ENCODE data around the gene STON1.
"Not testable (repeated sequence)": the region's sequence is repeated elsewhere in the genome, so short reads cannot be mapped to it uniquely, and the experiment has no call there.

Gene STON1

DNA sequence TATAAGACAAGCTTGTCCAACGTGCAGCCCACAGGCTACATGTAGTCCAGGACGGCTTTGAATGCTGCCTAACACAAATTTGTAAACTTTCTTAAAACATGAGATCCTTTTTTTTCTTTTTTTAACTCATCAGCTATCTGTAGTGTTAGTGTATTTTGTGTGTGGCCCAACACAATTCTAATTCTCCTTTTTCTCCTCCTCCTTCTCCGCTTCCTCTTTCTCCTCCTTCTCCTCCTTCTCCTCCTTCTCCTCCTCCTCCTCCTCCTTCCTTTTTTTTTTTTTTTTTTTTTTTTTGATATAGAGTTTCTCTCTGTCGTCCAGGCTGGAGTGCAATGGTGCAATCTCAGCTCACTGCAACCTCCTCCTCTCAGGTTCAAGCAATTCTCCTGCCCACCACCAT is 48.4 kb downstream of the STON1 start:
- DNase-seq: no peak

- DNase-seq: no peak
Observed at GRCh38 chr2:48583961-48584360, 54.0 kb downstream of the STON1 start.

- DNase-seq: no peak
Observed at GRCh38 chr2:48584551-48584950, 54.6 kb downstream of the STON1 start.

GRCh38 chr2:48586433-48586832 is 56.5 kb downstream of the STON1 start:
- no peak for DNase-seq

- no peak for DNase-seq
Observed at GRCh38 chr2:48587560-48587959, 57.6 kb downstream of the STON1 start.

DNA sequence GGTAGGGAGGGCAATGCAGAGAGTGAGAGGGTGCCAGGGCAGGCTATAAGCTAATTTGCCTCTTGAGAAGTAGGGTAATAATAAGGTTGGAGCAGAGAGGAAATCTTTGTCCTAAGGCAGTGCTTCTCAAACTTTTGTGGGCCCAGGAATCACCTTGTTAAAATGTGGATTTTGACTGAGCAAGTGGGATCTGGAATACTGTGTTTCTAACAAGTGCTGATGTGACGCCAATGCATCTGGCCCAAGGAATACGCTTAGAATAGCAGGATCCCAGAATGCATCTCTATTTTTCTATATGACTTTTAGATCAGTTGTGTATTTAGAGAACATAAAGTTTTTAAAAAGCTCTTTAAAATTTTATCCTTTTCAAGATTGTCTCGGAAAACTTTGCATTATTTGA is 58.0 kb downstream of the STON1 start:
- no peak for DNase-seq

GRCh38 chr2:48588745-48589144 is 58.8 kb downstream of the STON1 start:
- no peak for DNase-seq

- peak in 1 of 2 donors; percentile 8 for DNase-seq
Observed at GRCh38 chr2:48589170-48589767, 59.3 kb downstream of the STON1 start.

- DNase-seq: no peak
Observed at GRCh38 chr2:48590017-48590416, 60.1 kb downstream of the STON1 start.

GRCh38 chr2:48592067-48592466 is 62.1 kb downstream of the STON1 start:
- no peak for DNase-seq

DNA sequence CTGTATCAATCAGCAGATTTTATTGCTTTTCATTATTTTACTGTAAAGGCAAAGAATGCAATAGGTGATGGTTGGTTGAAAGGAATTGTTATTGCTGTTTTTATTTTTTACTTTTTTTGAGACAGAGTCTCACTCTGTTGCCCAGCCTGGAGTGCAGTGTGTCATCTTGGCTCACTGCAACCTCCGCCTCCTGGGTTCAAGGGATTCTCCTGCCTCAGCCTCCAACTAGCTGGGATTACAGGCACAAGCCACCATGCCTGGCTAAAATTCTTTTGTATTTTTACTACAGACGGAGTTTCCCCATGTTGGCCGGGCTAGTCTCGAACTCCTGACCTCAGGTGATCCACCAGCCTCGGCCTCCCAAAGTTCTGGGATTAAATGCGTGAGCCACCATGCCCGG is 66.8 kb downstream of the STON1 start:
- DNase-seq: not testable (repeated sequence)

DNA sequence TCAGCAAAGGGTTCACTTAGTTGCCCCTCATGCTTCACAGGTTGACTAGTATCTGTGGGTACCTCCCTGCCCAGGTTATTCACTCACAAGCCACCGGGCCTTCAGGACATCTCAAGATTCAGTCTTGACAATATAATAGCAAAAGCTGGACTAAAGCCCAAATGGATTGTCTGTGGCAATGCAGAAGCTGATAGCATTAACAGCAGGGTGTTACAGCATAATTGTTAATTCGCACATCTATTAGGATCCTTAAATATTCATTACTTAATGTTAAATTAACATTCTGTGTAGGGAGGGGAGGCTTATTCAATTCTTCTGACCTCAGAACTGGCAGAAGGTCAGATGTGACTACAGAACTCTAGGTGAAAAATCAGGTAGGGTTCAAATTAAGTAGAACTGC is 67.5 kb downstream of the STON1 start:
- DNase-seq: no peak

- DNase-seq: no peak
Observed at GRCh38 chr2:48600204-48600813, 70.4 kb downstream of the STON1 start.

DNA sequence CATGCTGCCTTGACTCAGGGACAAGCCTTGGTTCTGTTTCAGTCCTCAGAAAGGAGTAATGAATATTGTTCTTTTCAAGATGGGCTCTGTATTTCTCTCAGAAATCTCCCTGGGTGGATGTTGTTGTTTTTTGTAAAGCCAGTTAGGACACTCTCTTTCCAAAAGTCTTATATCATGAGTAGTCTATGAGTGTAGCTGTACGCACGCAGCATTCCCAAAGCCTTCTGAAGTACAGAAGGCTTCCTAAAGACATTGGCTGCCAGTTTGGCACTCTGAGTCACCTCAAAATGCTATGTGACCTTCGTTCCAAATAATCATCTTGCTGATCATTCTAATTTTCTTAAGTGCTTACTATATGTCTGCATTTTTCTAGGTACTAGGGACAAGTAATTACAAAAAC is 71.0 kb downstream of the STON1 start:
- no peak for DNase-seq

DNA sequence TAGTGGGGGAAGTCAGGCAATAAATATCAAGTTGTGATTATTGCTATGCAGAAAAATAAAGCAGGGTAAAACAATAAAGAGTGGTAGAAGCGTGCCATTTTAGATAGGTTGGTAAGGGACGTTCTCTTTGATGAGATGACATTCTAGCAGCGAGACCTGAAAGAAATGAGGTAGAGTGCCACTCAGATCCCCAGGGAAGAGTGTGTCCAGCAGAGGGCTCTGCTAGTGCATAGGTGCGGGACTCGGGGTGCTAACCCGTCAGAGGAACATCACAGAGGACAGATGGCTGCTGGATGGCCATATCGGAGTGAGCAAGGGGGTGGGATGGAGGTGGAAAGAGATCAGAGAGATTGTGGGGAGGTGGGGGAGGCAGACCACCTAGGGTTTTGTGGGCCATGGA is 71.4 kb downstream of the STON1 start:
- peak in 1 of 2 donors; percentile 9 for DNase-seq

DNA sequence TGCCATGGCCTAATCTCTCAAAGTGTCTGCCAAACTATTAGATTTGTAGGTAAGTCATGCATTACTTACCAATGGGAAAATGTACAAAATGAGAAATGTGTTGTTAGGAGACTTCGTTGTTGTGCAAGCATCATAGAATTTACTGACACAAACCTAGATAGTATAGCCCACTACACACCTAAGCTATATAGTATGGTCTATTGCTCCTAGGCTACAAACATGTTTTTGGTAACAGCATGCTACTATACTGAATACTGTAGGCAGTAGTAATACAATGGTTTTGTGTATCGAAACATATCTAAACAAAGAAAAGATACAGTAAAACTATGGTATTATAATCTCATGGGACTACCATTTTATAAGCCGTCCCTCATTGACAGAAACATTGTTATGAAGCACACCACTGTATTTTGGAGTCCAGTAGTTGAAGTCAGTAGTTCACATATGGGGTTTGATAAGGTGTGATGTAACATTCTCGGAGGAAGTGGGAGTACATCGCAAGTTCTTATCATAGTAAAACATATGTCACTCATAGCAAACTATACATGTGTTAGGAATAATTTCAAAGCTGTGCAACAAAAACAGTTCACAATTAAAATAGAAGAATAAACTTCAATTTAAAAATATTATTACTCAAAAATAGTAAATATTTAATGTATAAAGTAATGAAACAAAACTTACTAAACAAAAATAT is 75.7 kb downstream of the STON1 start:
- DNase-seq: no peak

GRCh38 chr2:48607307-48608014 is 77.5 kb downstream of the STON1 start:
- no peak for DNase-seq

DNA sequence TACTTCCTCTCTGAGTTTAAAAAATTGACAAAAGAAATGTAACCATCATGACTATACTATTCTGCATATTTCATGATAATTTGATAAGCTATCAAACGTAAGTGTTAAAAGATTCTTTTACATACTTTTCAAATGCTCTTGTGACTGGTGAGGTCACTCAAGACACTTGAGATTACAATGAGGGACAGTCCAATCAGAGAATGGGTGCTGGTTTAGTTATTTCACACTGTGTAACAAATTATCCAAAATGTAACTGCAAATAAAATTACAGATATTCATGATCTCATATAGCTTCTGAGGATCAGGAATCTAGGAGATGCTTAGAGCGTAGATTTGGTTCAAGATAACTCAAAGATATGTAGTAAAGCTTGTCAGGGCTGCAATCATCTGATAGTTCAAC is 83.3 kb downstream of the STON1 start:
- no peak for DNase-seq

DNA sequence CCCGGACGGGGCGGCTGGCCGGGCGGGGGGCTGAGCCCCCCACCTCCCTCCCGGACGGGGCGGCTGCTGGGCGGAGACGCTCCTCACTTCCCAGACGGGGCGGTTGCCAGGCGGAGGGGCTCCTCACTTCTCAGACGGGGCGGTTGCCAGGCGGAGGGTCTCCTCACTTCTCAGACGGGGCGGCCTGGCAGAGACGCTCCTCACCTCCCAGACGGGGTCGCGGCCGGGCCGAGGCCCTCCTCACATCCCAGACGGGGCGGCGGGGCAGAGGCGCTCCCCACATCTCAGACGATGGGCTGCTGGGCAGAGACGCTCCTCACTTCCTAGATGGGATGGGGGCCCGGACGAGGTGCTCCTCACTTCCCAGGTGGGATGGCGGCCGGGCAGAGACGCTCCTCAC is 84.6 kb downstream of the STON1 start:
- DNase-seq: not testable (repeated sequence)

DNA sequence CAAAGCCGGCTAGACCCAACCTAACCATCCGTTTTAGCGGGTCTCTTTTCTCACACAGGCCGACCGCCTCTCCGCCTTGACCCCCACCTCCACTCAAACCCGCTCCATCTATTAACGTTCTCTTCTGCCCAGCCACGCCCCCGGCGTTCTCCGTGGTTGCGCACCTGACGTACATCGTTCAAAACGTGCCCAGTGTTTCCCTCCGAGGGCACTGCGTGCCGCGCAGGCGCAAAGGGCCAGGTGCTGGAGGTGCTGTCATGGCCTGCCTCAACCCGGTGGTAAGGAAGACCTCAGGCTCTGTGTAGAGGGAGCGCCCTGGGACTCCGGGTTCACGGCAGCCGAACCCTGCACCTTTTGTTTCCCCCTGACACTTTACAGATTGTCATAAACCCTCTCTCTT is 87.7 kb downstream of the STON1 start, which contains the start of gene GTF2A1L:
GTF2A1L (plus strand) TSS at position 239 of the 400 bp plus-strand sequence; CDS start at position 258, 19 bp downstream.
- DNase-seq: no peak

DNA sequence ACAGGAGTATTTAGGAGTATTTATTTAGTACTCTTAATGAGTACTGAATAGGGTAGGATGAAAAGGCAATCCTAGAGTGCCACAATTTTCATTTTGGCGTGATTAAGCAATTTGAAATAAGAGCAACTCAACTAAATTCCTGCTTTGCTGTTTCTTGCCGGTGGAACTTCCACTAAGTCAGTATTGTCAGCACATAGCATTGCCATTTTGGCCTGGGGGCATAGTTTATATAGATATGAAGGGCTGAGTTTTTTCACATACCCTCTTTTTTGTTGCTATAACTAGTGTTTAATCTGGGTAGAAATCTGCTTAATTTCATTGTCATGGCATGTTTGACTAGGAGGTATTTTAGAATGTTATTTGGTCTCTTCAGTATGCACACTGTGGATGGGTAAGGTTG is 89.6 kb downstream of the STON1 start:
- no peak for DNase-seq

DNA sequence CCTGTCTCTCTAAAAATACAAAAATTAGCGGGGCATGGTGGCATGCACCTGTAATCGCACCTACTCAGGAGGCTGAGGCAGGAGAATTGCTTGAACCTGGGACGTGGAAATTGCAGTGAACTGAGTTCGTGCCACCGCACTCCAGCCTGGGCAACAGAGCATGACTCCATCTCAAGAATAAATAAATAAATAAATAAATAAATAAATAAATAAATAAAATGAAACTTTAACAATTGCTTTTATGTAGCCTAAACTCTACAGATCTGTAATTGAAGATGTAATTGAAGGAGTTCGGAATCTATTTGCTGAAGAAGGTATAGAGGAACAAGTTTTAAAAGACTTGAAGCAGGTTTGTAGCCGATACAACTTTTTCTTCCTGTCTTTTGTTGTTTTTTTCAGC is 90.7 kb downstream of the STON1 start:
- no peak for DNase-seq

DNA sequence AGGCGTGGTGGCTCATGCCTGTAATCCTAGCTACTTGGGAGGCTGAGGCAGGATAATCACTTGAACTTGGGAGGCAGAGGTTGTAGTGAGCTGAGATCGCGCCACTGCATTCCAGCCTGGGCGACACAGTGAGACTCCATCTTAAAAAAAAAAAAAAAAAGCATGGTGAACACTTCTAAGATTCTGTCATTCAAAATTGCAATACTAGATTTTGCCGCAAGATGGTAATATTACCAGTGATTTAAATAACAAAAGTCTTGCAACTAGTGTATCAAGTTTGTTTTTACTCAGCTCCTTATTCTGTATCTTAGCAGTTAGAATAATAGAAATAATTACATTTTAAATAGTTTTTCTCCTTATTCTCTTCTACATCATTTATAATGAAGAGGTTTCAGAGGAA is 92.7 kb downstream of the STON1 start:
- DNase-seq: not testable (repeated sequence)

DNA sequence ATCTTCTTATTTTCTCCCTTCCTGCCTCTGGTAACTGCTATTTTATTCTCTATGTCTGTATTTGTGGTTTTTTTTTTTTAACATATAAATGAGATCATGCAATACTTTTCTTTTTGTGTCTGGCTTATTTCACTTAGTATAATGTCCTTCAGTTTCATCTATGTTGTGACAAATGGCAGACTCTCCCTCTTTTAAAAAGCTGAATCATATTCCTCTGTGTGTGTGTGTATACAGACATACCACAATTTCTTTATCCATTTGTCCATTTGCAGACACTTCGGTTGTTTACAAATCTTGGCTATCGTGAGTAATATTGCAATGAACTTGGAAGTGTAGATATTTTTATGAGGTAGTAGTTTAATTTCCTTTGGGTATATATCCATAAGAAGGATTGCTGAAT is 94.7 kb downstream of the STON1 start:
- no peak for DNase-seq
